Measurements from ENCODE around the gene PRKG2.

GRCh38 chr4:81116566-81116965, 98.5 kb downstream of the PRKG2 start:
- no peak for TF ChIP-seq CTCF (conservative IDR thresholded peaks at IDR 0.05; ENCODE audit: low read length)
- TF ChIP-seq EZH2phosphoT487 (IDR thresholded peaks at IDR 0.05; ENCODE audit: borderline replicate concordance, low read depth, low read length): no peak

Data from OCI-LY7 (cell line).